Skeletal muscle cell (primary cell): ENCODE data around the gene EYS.

Experiments
- DNase-seq: peaks from one replicate; pipeline ENCODE4 v3.0.0-alpha.2; 2010; ENCODE audit warnings: low read depth
- H3K4me3 ChIP-seq: 2 replicates; pipeline ENCODE4 v1.5.1; 2011; ENCODE audit warnings: low read depth, mild to moderate bottlenecking, control low read depth, low read length, moderate library complexity

The EYS gene

GRCh38 chr6:64807785-64808184 lies 899.2 kb downstream of the EYS start:
- DNase-seq = no peak
- H3K4me3 ChIP-seq = no peak overlapping the region

- no peak for DNase-seq
- H3K4me3 ChIP-seq = no peak overlapping the region
Observed at GRCh38 chr6:64803470-64804166, 903.4 kb downstream of the EYS start.

- no peak overlapping the region for H3K4me3 ChIP-seq
- DNase-seq = no peak
Observed at GRCh38 chr6:64792534-64792933, 914.5 kb downstream of the EYS start.

GRCh38 chr6:64789476-64789875 lies 917.5 kb downstream of the EYS start:
- DNase-seq = no peak
- H3K4me3 ChIP-seq = no peak overlapping the region

- H3K4me3 ChIP-seq = no peak overlapping the region
- DNase-seq = no peak
Observed at GRCh38 chr6:64786736-64787135, 920.3 kb downstream of the EYS start.

- no peak for DNase-seq
- no peak overlapping the region for H3K4me3 ChIP-seq
Observed at GRCh38 chr6:64782877-64783276, 924.1 kb downstream of the EYS start.

- no peak for DNase-seq
- no peak overlapping the region for H3K4me3 ChIP-seq
Observed at GRCh38 chr6:64777941-64778785, 928.9 kb downstream of the EYS start.

- no peak overlapping the region for H3K4me3 ChIP-seq
- DNase-seq = no peak
Observed at GRCh38 chr6:64776359-64776758, 930.7 kb downstream of the EYS start.

GRCh38 chr6:64774881-64775280 lies 932.1 kb downstream of the EYS start:
- H3K4me3 ChIP-seq = no peak overlapping the region
- DNase-seq = no peak

GRCh38 chr6:64750910-64751309 lies 956.1 kb downstream of the EYS start:
- no peak for DNase-seq
- no peak overlapping the region for H3K4me3 ChIP-seq

GRCh38 chr6:64737418-64737817 lies 969.6 kb downstream of the EYS start:
- DNase-seq = no peak
- no peak overlapping the region for H3K4me3 ChIP-seq

- no peak for DNase-seq
Observed at GRCh38 chr6:64736421-64736950, 970.5 kb downstream of the EYS start.

GRCh38 chr6:64733433-64733832 lies 973.6 kb downstream of the EYS start:
- no peak for DNase-seq
- no peak overlapping the region for H3K4me3 ChIP-seq

More at GRCh38 chr6:64736421-64736950, 970.5 kb downstream of the EYS start:
- H3K4me3 ChIP-seq = no peak overlapping the region

GRCh38 chr6:64732888-64733287 lies 974.1 kb downstream of the EYS start:
- no peak overlapping the region for H3K4me3 ChIP-seq
- DNase-seq = no peak

- no peak for DNase-seq
- no peak overlapping the region for H3K4me3 ChIP-seq
Observed at GRCh38 chr6:64729522-64729921, 977.5 kb downstream of the EYS start.

GRCh38 chr6:64727075-64727474 lies 980.0 kb downstream of the EYS start:
- no peak for DNase-seq
- H3K4me3 ChIP-seq = no peak overlapping the region

- no peak for DNase-seq
- H3K4me3 ChIP-seq = no peak overlapping the region
Observed at GRCh38 chr6:64724091-64724490, 982.9 kb downstream of the EYS start.

GRCh38 chr6:64723327-64724058 lies 983.5 kb downstream of the EYS start:
- no peak for DNase-seq
- H3K4me3 ChIP-seq = no peak overlapping the region

- DNase-seq = no peak
- no peak overlapping the region for H3K4me3 ChIP-seq
Observed at GRCh38 chr6:64721865-64722264, 985.2 kb downstream of the EYS start.

- H3K4me3 ChIP-seq = no peak overlapping the region
- no peak for DNase-seq
Observed at GRCh38 chr6:64717281-64717680, 989.7 kb downstream of the EYS start.
